RPMI8226 (cell line): ENCODE results near the gene NKD2.
A peak's percentile ranks its signal among the peaks of the same experiment; 100 is the strongest.
"Not testable (repeated sequence)": the region's sequence is repeated elsewhere in the genome, so short reads cannot be mapped to it uniquely, and the experiment has no call there.

Experiments
- DNase-seq: peaks from one replicate; pipeline ENCODE4 v3.0.0-alpha.2; 2015

Gene NKD2, protein sequence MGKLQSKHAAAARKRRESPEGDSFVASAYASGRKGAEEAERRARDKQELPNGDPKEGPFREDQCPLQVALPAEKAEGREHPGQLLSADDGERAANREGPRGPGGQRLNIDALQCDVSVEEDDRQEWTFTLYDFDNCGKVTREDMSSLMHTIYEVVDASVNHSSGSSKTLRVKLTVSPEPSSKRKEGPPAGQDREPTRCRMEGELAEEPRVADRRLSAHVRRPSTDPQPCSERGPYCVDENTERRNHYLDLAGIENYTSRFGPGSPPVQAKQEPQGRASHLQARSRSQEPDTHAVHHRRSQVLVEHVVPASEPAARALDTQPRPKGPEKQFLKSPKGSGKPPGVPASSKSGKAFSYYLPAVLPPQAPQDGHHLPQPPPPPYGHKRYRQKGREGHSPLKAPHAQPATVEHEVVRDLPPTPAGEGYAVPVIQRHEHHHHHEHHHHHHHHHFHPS

GRCh38 chr5:1008451-1009358 lies at the start of gene NKD2:
TSS of gene NKD2 (plus strand) at chr5:1008802. CDS start at chr5:1009058, 256 bp downstream.
- peak; percentile 83 for DNase-seq

DNA sequence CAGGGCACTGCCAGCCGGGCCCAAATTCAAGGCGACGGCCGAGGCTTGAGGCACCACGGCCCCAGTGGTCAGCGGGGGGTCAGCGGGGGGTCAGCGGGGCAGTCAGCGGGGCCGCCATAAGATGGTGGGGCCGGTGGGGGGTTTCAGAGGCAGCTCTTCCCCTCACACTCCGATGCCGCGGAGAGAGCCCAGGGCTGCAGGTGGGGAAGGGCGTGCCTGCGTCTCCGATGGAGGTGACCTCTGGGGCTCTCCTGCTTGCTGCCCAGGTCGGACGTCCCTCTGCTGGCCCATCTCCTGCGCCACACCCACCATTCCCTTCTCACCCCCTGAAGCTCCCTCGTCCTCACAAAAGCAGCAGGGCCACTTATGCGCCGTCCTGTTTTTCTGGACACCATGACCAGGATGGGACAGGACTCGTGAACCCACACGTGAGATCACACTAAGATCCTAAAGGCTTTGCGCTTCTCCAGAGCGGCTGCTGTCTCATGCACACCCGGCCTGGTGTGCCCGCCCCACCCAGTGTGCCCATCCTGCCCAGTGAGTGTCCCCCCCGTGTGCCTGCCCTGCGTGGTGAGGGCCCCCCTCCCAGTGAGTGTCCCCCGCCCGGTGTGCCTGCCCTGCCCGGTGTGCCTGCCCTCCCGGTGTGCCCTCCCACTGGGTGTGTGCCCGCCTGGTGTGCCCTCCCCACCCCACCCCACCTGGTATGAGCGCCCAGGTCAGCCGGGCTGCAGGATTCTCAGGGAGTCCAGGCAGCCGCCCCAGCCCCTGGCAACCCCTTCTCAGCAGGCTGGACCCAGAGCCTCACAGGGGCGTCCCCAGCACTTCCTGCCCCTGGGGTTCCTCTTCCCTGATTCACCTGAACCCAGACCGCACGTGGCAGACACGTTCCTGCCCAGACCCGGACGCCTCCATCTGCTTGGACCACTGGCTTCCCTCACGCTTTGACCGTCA lies 48.7 kb upstream of the NKD2 start:
- DNase-seq: no peak

DNA sequence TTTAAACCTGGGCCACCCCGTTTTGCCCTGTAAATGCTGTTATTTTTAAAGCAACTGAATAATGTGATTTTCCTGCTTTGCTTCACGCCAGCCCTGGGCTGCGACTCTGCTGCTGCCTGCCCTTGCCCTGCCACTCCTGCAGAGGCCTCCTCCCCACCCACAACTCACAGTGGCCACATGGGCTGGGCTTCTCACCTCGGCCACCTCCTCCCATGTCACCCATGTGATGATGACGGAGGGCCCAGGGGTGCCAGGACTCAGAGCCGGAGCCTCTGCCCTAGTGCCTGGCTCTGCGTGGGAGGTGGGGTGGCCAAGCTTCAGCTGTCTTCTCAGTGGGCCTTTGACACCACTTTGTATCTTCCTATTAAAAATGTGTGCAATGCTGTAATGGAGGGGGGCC lies 48.1 kb upstream of the NKD2 start:
- DNase-seq: no peak

GRCh38 chr5:961002-961710 lies 47.4 kb upstream of the NKD2 start:
- DNase-seq: no peak

DNA sequence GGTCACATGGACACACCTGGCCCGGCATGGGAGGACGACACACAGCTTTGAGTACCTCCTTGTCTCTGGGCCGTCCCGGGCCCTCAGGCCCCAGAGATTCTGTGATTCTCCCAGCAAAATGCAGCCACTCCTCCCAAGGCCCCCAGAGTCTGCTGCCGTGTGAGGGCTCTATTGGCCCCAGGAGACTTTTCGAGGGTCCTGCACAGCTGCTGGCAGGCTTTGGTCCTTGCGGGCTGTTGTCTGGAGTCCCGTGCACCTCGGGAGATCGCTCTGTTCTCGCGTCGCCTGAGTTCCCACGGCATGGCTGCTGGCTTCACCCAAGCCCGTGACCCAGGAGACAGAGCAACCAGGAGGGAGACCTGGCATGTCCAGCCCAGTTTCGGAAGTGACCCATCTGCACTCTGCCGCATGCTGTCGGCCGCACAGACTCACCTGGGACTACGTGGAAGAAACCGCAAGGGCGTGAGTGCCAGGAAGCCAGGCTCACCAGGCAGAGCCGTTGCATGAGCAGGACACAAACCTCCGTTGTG lies 46.8 kb upstream of the NKD2 start:
- no peak for DNase-seq

DNA sequence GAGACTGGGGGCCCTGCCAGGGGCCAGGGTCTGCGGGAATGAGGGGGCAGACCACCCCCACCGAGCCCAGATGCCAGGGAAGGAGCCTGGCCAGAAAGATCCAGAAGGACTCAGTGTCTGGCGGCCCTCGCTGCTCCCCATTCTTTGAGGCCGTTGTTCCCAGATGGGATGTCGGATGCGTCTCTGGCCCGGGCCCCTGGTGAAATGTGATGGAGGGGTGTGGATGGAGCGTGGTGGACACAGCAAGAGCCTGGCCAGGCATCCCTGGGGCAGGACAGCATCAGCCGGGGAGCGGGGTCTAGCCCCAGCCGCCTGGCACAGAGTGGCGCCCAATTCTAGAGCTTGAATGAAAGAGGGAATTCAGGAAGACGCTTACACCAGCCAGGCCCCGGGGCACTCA lies 46.2 kb upstream of the NKD2 start:
- no peak for DNase-seq

GRCh38 chr5:962801-963200 lies 45.8 kb upstream of the NKD2 start:
- DNase-seq: no peak

DNA sequence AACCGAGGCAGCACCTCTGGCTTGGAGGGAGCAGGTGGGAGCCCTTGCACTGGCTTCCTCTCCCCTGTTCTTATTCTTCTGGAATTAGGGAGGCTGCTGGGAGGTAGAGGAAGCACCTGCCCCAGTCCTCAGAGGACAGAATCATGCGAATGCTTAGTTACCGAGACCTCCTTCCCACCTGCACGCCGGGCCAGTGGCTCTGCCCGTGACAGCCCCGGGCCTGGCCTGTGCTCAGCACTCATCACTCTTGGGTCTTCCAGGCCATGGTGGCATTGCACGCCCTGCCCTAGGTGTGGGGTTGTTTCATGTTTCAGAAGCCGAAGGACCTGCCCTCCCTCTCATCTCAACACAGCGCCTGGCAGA lies 45.3 kb upstream of the NKD2 start:
- peak; percentile 41 for DNase-seq

DNA sequence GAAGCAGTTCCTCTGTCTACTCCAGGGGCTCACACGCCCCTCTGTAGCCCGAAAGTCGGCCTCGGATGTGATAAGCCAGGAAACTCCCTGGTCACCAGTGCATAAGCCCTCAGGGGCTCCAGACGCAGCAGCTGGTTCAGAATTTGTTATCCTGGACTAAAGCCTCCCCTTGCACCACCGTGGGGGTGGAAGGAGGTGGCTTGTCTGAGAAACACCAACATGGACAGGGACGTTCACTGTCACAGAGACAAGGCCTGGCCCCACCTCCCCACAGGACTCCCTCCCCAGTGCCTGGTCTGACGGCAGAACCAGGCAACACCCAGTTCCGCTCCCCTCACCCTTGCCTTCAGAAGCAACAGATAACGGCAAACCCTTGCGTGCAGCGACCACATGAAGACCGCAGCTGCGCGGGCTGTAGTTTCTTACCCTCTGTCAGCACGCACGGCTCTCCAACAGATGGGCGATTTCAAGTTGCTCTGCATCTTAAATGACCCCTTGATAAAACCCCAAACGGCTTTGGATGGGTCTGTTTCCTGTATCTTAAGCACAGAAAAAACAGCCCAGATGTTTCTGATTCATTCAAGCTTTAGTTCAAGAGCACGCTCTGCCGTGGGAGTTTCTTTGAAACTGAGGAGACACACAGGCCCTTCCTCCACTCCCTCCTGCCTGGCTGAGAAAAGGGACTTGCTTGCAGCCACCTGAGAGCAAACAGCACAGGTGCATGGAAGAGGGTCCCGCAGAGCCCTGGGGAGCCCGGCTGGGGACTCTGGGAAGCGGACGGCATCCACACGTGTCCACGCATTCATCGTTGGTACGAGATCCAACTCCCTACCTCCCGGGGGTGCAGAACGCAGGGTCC lies 44.7 kb upstream of the NKD2 start:
- DNase-seq: peak; percentile 78

- DNase-seq: no peak
These were observed 43.8 kb upstream of the NKD2 start for GRCh38 chr5:964821-965220.

- peak; percentile 92 for DNase-seq
These were observed 42.8 kb upstream of the NKD2 start for GRCh38 chr5:965604-966344.

- no peak for DNase-seq
These were observed 42.3 kb upstream of the NKD2 start for GRCh38 chr5:966345-966710.

- no peak for DNase-seq
These were observed 41.7 kb upstream of the NKD2 start for GRCh38 chr5:966941-967340.

DNA sequence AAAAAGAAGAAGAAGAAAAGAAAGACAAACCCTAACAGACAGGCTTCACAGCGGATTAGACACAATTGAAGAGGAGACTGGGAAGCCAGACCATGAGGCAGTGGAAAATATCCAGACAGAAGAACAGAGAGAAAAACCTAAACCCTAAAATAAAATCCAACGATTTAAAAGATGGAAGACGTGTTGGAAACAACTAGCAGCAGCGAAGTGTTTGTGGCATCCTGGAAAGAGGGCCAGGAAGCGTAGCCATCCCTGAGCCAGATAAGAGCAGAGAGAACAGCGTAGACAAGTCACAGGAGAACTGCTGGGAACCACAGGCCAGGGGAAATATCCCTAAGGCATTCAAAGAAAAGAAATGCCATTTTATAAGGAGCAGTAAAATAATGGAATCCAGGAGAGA lies 39.7 kb upstream of the NKD2 start:
- DNase-seq: no peak

DNA sequence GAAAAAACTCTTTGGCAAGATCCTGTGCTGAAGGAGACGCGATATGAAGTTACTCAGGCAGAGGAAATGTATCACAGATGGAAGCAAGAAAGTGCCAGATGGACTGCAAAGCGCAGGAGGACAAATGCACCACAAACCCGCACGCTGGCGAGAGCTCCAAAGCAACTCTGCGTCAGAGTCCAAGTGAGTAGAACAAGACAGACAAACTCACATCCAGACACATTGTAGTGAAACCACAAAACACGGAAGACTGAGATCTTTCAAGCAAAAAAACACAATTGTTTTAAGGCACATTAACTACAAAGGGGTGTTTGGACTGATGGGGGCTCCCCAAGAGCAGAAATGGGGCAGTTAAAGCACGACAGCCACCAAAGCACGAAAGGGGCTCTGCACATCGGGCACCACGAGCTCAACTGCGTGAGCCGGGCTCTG lies 39.2 kb upstream of the NKD2 start:
- DNase-seq: no peak

- not testable (repeated sequence) for DNase-seq
These were observed 36.0 kb upstream of the NKD2 start for GRCh38 chr5:972575-972974.

- no peak for DNase-seq
These were observed 31.5 kb upstream of the NKD2 start for GRCh38 chr5:976849-977751.

- no peak for DNase-seq
These were observed 30.5 kb upstream of the NKD2 start for GRCh38 chr5:978054-978453.

DNA sequence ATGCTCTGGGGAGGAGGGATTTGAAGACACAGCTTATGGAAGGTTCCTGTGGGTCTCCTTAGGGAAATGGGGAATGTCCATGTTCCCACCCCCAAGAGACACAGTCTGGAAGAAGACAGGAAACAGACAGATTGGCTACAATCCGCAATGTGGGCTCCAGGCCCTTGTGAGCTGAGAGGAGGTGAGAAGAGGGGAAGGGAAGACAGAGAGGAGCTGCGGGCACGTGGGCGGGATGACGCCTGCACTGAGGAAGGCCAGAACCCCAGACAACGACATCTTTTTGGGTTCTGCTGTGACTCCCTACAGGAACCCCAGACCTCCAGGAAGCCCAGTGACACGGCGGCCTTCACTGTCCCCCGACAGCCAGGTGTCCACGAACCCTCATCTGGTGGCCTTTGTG lies 29.9 kb upstream of the NKD2 start:
- no peak for DNase-seq
